OCI-LY7 (cell line): ENCODE data around the gene GUCA1C. TPM values are rescaled to one million over a fixed set of nuclear protein-coding genes. Genes with fewer than 3 reads are reported as not detected.

ENCODE experiments used
- BruUV-seq: library from RNA; stranded (reverse); fragments of 400-500 nt; replicated peaks from 2 replicates; lab custom pipeline; 2021; lab: Mats Ljungman, UMichigan
- CTCF ChIA-PET: fragments of 300-600 bp; sonication (Branson Sonifier 250); formaldehyde crosslinking; loops from one replicate; lab custom pipeline; 2022; ENCODE audit warnings: antibody characterized with exemption; ENCODE audit not compliant: unreplicated experiment; lab: Charles Lee
- POLR2A ChIA-PET: fragments of 300-600 bp; sonication (Branson Sonifier 250); formaldehyde crosslinking; loops from one replicate; lab custom pipeline; 2022; ENCODE audit warnings: antibody characterized with exemption; lab: Charles Lee
- DNase-seq: peaks from one replicate; pipeline ENCODE4 v3.0.0-alpha.2; 2015; ENCODE audit warnings: low spot score
- H2AFZ ChIP-seq: fragments of 200-600 bp; sonication (generic), shearing (Covaris generic); 2 replicates; pipeline ENCODE4 v1.6.1; 2014; ENCODE audit warnings: mild to moderate bottlenecking, antibody characterized with exemption, low read length, moderate library complexity
- H3K27ac ChIP-seq: fragments of 200-600 bp; sonication (generic); 2 replicates; pipeline ENCODE4 v1.5.1; 2014; ENCODE audit warnings: mixed run types, low read depth, mild to moderate bottlenecking, moderate library complexity, low read length, inconsistent platforms; ENCODE audit not compliant: poor library complexity, severe bottlenecking
- H3K36me3 ChIP-seq: fragments of 200-600 bp; sonication (generic); 2 replicates; pipeline ENCODE4 v1.6.1; 2014; ENCODE audit warnings: mild to moderate bottlenecking, antibody characterized with exemption, low read length, moderate library complexity, mixed read lengths; ENCODE audit not compliant: insufficient read depth
- H3K4me1 ChIP-seq: fragments of 200-600 bp; sonication (generic); 2 replicates; pipeline ENCODE4 v1.5.1; 2014; ENCODE audit warnings: mild to moderate bottlenecking, low read length; ENCODE audit not compliant: insufficient read depth, poor library complexity, severe bottlenecking
- H3K4me2 ChIP-seq: fragments of 200-600 bp; sonication (generic); 2 replicates; pipeline ENCODE4 v1.6.1; 2014; ENCODE audit warnings: mild to moderate bottlenecking, low read length
- H3K4me3 ChIP-seq: fragments of 200-600 bp; sonication (generic); 2 replicates; pipeline ENCODE4 v1.5.1; 2014; ENCODE audit warnings: mild to moderate bottlenecking, low read depth, low read length; ENCODE audit not compliant: poor library complexity, severe bottlenecking
- H3K79me2 ChIP-seq: fragments of 200-600 bp; sonication (generic); 2 replicates; pipeline ENCODE4 v1.6.1; 2016; ENCODE audit warnings: low read depth, mild to moderate bottlenecking, low read length, moderate library complexity, mixed read lengths; ENCODE audit not compliant: insufficient read depth
- H3K9me2 ChIP-seq: fragments of 200-600 bp; sonication (generic); 2 replicates; pipeline ENCODE4 v1.6.1; 2016; ENCODE audit warnings: mild to moderate bottlenecking, low read length, mixed read lengths; ENCODE audit not compliant: insufficient read depth
- H3K9me3 ChIP-seq: fragments of 200-600 bp; sonication (generic); 2 replicates; pipeline ENCODE4 v1.6.1; 2014; ENCODE audit warnings: mild to moderate bottlenecking, mixed run types, low read length, mixed read lengths
- H4K20me1 ChIP-seq: fragments of 200-600 bp; sonication (generic); 2 replicates; pipeline ENCODE4 v1.6.1; 2014; ENCODE audit warnings: mild to moderate bottlenecking, antibody characterized with exemption, low read length, moderate library complexity, mixed read lengths; ENCODE audit not compliant: insufficient read depth
- EZH2phosphoT487 ChIP-seq: fragments of 200-600 bp; sonication (generic); IDR thresholded peaks from 2 replicates; pipeline ENCODE4 v1.6.1; 2018; ENCODE audit warnings: low read depth, borderline replicate concordance, mild to moderate bottlenecking, mixed run types, antibody characterized with exemption, low read length, moderate library complexity, mixed read lengths
- intact Hi-C: fragments of 100-400 bp; cut with micrococcal nuclease; formaldehyde crosslinking; loops from one replicate; pipeline ENCODE4 v1.10.0; 2022; ENCODE audit not compliant: unreplicated experiment
- total RNA-seq, 2 experiments: library from RNA; depleted of rRNA in 1 of 2; stranded (reverse); fragments of >200 nt in 1 of 2; shearing (Covaris generic) in 1 of 2; gene quantifications; 2 replicates each; pipeline ENCODE4 v1.2.3, GENCODE V29; 2014 to 2022
- TF ChIP-seq, protein P1 (sequence below): fragments of 200-600 bp; sonication (generic); conservative IDR thresholded peaks from 2 replicates; pipeline ENCODE4 v1.5.1; 2014; ENCODE audit warnings: mild to moderate bottlenecking, antibody characterized with exemption, low read length, moderate library complexity, mixed read lengths

GUCA1C gene
- total RNA-seq, 2 experiments from 2014 or later, result not detected

DNA sequence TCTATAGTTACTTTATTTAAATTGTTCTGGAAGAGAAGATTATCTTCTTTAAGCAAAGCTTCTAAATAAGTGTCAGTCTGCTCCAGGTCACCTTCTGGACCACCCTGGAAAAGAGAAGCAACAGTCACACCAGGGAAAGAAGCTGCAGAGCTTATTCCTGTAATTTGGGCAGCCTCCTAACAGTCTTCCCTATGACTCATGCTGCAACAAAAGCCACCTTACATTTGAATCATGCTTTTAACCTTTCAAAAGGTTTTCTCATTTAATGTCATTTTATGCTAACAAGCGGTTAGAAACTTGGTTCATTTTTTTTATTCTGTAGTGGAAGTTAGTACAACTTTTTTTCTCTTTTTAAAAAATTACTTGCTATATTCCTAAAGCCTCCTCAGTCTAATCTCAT, 5.3 kb upstream of the GUCA1C start:
- Histone ChIP-seq H3K9me3 (no peaks in the 10 kb centered on the region), H2AFZ (no peak overlapping the region), H3K79me2 (no peaks in the 10 kb centered on the region), H3K9me2 (no peaks in the 10 kb centered on the region), H3K27ac (no peak overlapping the region), H3K4me1 (no peaks in the 10 kb centered on the region), H3K4me2 (no peak overlapping the region), H3K4me3 (no peak overlapping the region), H4K20me1 (no peaks in the 10 kb centered on the region), H3K36me3 (no peaks in the 10 kb centered on the region)
- ChIA-PET POLR2A (no interaction called here), CTCF (no interaction called here)
- intact Hi-C loops, result no loop called here
- no peak for TF ChIP-seq EZH2phosphoT487
- TF ChIP-seq, protein P1, sequence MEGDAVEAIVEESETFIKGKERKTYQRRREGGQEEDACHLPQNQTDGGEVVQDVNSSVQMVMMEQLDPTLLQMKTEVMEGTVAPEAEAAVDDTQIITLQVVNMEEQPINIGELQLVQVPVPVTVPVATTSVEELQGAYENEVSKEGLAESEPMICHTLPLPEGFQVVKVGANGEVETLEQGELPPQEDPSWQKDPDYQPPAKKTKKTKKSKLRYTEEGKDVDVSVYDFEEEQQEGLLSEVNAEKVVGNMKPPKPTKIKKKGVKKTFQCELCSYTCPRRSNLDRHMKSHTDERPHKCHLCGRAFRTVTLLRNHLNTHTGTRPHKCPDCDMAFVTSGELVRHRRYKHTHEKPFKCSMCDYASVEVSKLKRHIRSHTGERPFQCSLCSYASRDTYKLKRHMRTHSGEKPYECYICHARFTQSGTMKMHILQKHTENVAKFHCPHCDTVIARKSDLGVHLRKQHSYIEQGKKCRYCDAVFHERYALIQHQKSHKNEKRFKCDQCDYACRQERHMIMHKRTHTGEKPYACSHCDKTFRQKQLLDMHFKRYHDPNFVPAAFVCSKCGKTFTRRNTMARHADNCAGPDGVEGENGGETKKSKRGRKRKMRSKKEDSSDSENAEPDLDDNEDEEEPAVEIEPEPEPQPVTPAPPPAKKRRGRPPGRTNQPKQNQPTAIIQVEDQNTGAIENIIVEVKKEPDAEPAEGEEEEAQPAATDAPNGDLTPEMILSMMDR, result no peak
- DNase-seq, result no peak
- BruUV-seq, result no TSS peak

DNA sequence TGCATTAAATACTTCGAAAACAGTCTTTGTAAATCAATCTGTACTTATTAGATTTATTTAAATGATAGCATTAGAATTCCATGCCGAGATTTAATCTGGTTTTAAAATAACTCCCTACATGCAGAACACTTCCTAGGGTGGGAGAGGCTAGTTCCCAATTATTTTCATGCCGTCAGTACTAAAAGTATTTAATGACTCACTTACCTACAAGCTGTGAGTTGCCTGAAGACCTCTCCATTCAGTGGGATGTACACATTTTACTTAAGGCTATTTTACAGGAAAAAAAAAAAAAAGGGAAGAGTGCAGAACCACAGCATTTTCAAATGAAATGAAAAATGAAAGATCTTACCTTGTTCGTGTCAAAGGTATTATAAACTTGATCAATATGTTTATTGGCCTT, 469 bp downstream of the GUCA1C start:
- Histone ChIP-seq H3K36me3 (no peaks in the 10 kb centered on the region), H3K79me2 (no peaks in the 10 kb centered on the region), H2AFZ (no peak overlapping the region), H4K20me1 (no peaks in the 10 kb centered on the region), H3K4me1 (no peaks in the 10 kb centered on the region), H3K9me3 (no peaks in the 10 kb centered on the region), H3K4me3 (no peak overlapping the region), H3K27ac (no peak overlapping the region), H3K4me2 (no peak overlapping the region), H3K9me2 (no peaks in the 10 kb centered on the region)
- no peak for DNase-seq
- CTCF ChIA-PET, result no interaction called here
- POLR2A ChIA-PET, result interaction anchor here (1.4 kb wide), 1 partner anchor 17 kb away, joined by 3 read pairs; no protein-coding TSS in a partner anchor
- TF ChIP-seq, protein P1, result no peak
- TF ChIP-seq EZH2phosphoT487, result no peak
- intact Hi-C loops, result no loop called here
- BruUV-seq, result no TSS peak

DNA sequence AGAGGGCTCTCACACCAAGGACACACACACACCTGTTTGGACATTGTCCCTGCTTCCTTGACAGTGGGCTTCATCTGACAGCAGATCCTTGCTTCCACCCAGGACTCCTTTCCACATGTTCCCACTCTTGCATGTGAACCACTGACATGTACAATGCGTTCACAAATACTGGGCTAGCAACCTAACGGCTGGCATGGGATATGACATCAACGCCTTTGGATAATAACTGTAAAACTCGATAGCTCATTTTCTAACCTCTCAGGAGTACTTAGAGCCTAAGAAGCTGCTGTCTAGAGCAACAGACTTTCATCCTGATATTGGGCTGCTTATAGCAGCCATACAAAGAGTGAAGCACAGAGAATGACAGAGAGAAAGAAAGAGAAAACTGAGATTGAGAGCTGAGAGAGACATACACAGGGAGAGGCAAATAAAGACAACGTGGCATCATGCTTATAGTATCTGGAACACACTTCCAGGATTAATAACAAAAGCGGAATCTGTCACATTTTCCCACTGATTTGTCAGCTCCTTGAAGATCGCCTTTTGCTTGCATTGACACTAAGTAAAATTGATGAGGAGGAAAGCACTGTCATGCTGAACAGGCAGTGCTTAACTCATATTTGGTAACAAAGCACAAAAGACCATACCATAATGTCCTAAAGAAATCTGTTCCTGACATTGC, 1.7 kb downstream of the GUCA1C start:
- POLR2A ChIA-PET, result no interaction called here

More for the DNA sequence above, 1.7 kb downstream of the GUCA1C start:
- Histone ChIP-seq H3K79me2 (no peaks in the 10 kb centered on the region), H3K4me2 (no peak overlapping the region), H3K4me3 (no peak overlapping the region), H3K9me2 (no peaks in the 10 kb centered on the region), H3K9me3 (no peaks in the 10 kb centered on the region), H3K4me1 (no peaks in the 10 kb centered on the region), H2AFZ (no peak overlapping the region), H3K36me3 (no peaks in the 10 kb centered on the region), H3K27ac (no peak overlapping the region), H4K20me1 (no peaks in the 10 kb centered on the region)
- BruUV-seq, result no TSS peak
- DNase-seq, result no peak
- TF ChIP-seq, protein P1, result no peak
- no peak for TF ChIP-seq EZH2phosphoT487
- CTCF ChIA-PET, result no interaction called here
- intact Hi-C loops, result no loop called here
